ENCODE measurements around the gene GMDS. TPM values are rescaled to one million over a fixed set of nuclear protein-coding genes. Genes with fewer than 3 reads are reported as not detected.
A peak's percentile ranks its signal among the peaks of the same experiment; 100 is the strongest.

The GMDS gene
- total RNA-seq, 2 experiments from 2014 or later = 30.3 to 38.5 TPM

- H3K9me3 Mint-ChIP-seq (ENCODE audit: insufficient read depth) = no peaks in the 10 kb centered on the region
- peaks cover 66% of the 10 kb centered on the region for H3K27me3 Mint-ChIP-seq (ENCODE audit: low read depth)
- ChIA-PET CTCF (interaction anchor here (0.7 to 1.4 kb wide), 2 partner anchors 754 to 1034 kb away, joined by 3 to 4 read pairs; no protein-coding TSS in a partner anchor), POLR2A (interaction anchor here (0.6 kb wide), 1 partner anchor 434 kb away, joined by 3 read pairs; no protein-coding TSS in a partner anchor)
- no peak for DNase-seq
- no peak overlapping the region for H3K27ac Mint-ChIP-seq
- no peaks in the 10 kb centered on the region for H3K36me3 Mint-ChIP-seq (ENCODE audit: low read depth)
- H3K4me1 Mint-ChIP-seq (ENCODE audit: low read depth) = peaks cover 3% of the 10 kb centered on the region
- no peak overlapping the region for H3K4me3 Mint-ChIP-seq
- no peak for ATAC-seq
Observed at GRCh38 chr6:1600063-1600763, 645.2 kb downstream of the GMDS start.

DNA sequence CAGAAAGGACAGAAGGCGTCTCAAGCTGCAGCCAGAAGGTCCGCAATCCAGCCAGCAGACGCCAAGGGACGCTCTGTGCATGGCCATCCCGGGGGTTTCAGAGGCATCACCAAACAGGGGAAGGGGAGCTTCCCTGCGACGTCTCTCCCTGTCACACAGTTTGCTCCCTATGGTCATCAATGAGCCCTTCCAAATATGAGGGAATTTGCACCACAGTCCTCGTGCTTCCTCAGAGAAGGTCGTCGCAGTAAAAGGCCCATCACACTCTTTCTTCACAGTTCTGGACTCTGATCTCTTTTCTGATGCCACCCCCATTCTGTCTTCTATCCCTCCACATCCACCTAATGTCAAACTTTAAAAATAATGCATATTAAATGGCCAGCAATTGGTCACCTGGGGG, 645.9 kb downstream of the GMDS start:
- H3K4me1 Mint-ChIP-seq (ENCODE audit: low read depth) = peaks cover 3% of the 10 kb centered on the region
- no peaks in the 10 kb centered on the region for H3K9me3 Mint-ChIP-seq (ENCODE audit: insufficient read depth)
- POLR2A ChIA-PET = no interaction called here
- CTCF ChIA-PET = interaction anchor here (1.4 kb wide), 1 partner anchor 754 kb away, joined by 4 read pairs; no protein-coding TSS in a partner anchor
- DNase-seq (no peak), ATAC-seq (no peak)
- H3K27ac Mint-ChIP-seq = no peak overlapping the region
- H3K36me3 Mint-ChIP-seq (ENCODE audit: low read depth) = no peaks in the 10 kb centered on the region
- H3K27me3 Mint-ChIP-seq (ENCODE audit: low read depth) = peaks cover 68% of the 10 kb centered on the region
- H3K4me3 Mint-ChIP-seq = no peak overlapping the region

- POLR2A ChIA-PET = no interaction called here
- Mint-ChIP-seq H3K27me3 (ENCODE audit: low read depth) (peaks cover 68% of the 10 kb centered on the region), H3K27ac (no peak overlapping the region), H3K4me1 (ENCODE audit: low read depth) (peaks cover 3% of the 10 kb centered on the region), H3K4me3 (no peak overlapping the region), H3K9me3 (ENCODE audit: insufficient read depth) (no peaks in the 10 kb centered on the region), H3K36me3 (ENCODE audit: low read depth) (no peaks in the 10 kb centered on the region)
- ATAC-seq (no peak), DNase-seq (no peak)
- CTCF ChIA-PET = interaction anchor here (1.2 to 3.6 kb wide), 3 partner anchors 8 to 1035 kb away, joined by 4 to 18 read pairs (median 8); no protein-coding TSS in a partner anchor
Observed at GRCh38 chr6:1598886-1599285, 646.5 kb downstream of the GMDS start.

DNA sequence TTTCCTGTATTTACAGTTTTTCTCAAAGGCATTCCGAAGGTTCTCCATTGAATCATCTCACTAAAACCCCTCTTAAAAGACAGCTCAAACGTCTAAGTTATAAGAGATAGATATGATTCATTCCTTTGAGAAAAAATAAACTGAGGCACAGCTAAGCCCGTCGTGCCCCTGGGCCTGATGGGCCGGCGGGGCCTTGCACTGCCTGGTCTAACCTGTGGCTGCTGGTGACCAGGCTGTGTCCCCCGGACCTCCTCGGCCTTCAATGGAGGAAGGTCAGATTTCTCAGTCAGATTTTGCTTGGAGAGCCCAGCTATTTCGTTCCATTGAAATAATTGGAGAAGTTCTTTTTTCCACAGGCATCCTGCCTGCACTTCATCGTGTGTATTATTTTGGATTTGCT, 647.0 kb downstream of the GMDS start:
- DNase-seq (no peak), ATAC-seq (no peak)
- no peak overlapping the region for H3K4me3 Mint-ChIP-seq
- H3K4me1 Mint-ChIP-seq (ENCODE audit: low read depth) = peaks cover 3% of the 10 kb centered on the region
- peaks cover 66% of the 10 kb centered on the region for H3K27me3 Mint-ChIP-seq (ENCODE audit: low read depth)
- no peak overlapping the region for H3K27ac Mint-ChIP-seq
- ChIA-PET POLR2A (no interaction called here), CTCF (interaction anchor here (1.2 to 3.6 kb wide), 4 partner anchors 9 to 1036 kb away, joined by 3 to 18 read pairs (median 6); no protein-coding TSS in a partner anchor)
- no peaks in the 10 kb centered on the region for H3K9me3 Mint-ChIP-seq (ENCODE audit: insufficient read depth)
- H3K36me3 Mint-ChIP-seq (ENCODE audit: low read depth) = no peaks in the 10 kb centered on the region

DNA sequence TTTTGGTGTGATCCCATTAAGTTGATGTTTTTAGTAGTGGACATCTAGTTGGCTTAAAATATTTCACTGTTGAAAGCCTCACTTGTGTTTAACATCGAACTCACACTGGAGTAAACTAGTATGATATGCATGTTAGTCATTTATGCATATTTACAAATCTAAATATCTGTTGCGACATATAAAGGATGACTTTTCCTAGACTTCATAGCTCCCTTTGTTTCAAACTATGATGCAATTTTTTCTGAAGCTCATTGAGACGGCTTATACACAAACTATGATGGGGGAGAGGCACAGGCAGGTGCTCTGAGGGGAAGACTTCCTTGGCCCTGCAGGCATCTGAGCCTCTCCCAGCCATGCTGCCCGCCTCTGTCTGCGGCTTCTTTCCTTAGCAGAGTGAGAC, 647.5 kb downstream of the GMDS start:
- ATAC-seq (no peak), DNase-seq (no peak)
- H3K4me1 Mint-ChIP-seq (ENCODE audit: low read depth) = peaks cover 3% of the 10 kb centered on the region
- H3K27ac Mint-ChIP-seq = no peak overlapping the region
- ChIA-PET CTCF (interaction anchor here (1.2 to 3.6 kb wide), 4 partner anchors 9 to 1036 kb away, joined by 3 to 18 read pairs (median 6); no protein-coding TSS in a partner anchor), POLR2A (no interaction called here)
- H3K4me3 Mint-ChIP-seq = no peak overlapping the region
- no peaks in the 10 kb centered on the region for H3K36me3 Mint-ChIP-seq (ENCODE audit: low read depth)
- H3K9me3 Mint-ChIP-seq (ENCODE audit: insufficient read depth) = no peaks in the 10 kb centered on the region
- peaks cover 62% of the 10 kb centered on the region for H3K27me3 Mint-ChIP-seq (ENCODE audit: low read depth)

GRCh38 chr6:1597121-1597744, 648.2 kb downstream of the GMDS start:
- no peak for DNase-seq
- CTCF ChIA-PET = interaction anchor here (0.6 to 3.6 kb wide), 25 partner anchors 10 to 1165 kb away, joined by 3 to 25 read pairs (median 4); partner anchors contain the start of gene MYLK4
- Mint-ChIP-seq H3K9me3 (ENCODE audit: insufficient read depth) (no peaks in the 10 kb centered on the region), H3K27me3 (ENCODE audit: low read depth) (peaks cover 60% of the 10 kb centered on the region), H3K4me3 (no peak overlapping the region), H3K4me1 (ENCODE audit: low read depth) (peaks cover 3% of the 10 kb centered on the region), H3K36me3 (ENCODE audit: low read depth) (no peaks in the 10 kb centered on the region), H3K27ac (no peak overlapping the region)
- POLR2A ChIA-PET = no interaction called here
- ATAC-seq = no peak

- H3K27ac Mint-ChIP-seq = no peak overlapping the region
- H3K9me3 Mint-ChIP-seq (ENCODE audit: insufficient read depth) = no peaks in the 10 kb centered on the region
- H3K4me3 Mint-ChIP-seq = no peak overlapping the region
- CTCF ChIA-PET = interaction anchor here (0.6 to 3.6 kb wide), 31 partner anchors 10 to 1165 kb away, joined by 3 to 25 read pairs (median 3); partner anchors contain the start of gene MYLK4
- no peaks in the 10 kb centered on the region for H3K36me3 Mint-ChIP-seq (ENCODE audit: low read depth)
- H3K4me1 Mint-ChIP-seq (ENCODE audit: low read depth) = peaks cover 3% of the 10 kb centered on the region
- POLR2A ChIA-PET = no interaction called here
- ATAC-seq = peak; percentile 72
- DNase-seq = peak; percentile 70
- peaks cover 58% of the 10 kb centered on the region for H3K27me3 Mint-ChIP-seq (ENCODE audit: low read depth)
Observed at GRCh38 chr6:1596088-1596852, 649.1 kb downstream of the GMDS start.

- Mint-ChIP-seq H3K36me3 (ENCODE audit: low read depth) (no peaks in the 10 kb centered on the region), H3K27ac (no peak overlapping the region), H3K27me3 (ENCODE audit: low read depth) (peaks cover 50% of the 10 kb centered on the region), H3K9me3 (ENCODE audit: insufficient read depth) (no peaks in the 10 kb centered on the region), H3K4me1 (ENCODE audit: low read depth) (peaks cover 3% of the 10 kb centered on the region), H3K4me3 (no peak overlapping the region)
- ATAC-seq (no peak), DNase-seq (no peak)
- ChIA-PET POLR2A (no interaction called here), CTCF (interaction anchor here (0.7 to 3.6 kb wide), 22 partner anchors 12 to 1166 kb away, joined by 3 to 25 read pairs (median 4); partner anchors contain the start of gene MYLK4)
Observed at GRCh38 chr6:1595271-1596087, 649.9 kb downstream of the GMDS start.

DNA sequence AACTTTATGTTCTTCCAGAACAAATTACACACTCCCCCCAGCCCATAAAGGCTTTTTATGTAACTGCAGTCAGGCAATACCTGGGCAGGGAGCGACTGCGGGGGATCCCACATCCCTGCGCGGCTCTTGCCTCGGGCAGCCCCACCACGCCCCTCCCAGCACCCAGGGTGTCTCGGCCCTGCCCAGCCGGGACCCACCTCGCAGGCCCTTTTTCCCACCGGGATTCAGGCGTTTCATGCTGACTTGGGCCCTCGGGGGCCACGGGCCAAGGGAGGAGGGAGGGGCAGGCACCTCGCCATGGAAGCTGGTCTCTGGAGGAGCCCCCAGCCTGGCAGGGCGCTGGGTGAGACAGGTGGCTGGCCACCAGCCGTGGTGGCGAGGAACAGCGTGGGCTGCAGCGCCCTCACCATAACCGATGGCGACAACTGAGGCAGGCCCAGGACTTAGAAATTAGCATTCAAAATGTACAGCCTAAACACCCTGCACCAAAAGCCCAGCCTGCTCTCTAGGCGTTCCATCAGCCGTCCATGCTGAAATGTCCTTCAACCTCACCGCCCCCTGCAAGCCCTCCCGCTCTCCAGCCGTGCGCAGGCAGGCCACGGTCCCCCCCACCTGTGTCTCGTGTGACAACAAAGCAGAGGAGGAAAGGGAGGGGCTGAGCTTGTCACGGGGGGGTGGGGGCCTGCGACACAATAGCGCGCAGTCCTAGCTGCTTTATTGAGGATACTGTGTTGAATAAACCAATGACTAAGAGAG, 650.8 kb downstream of the GMDS start:
- ChIA-PET CTCF (interaction anchor here (0.5 to 2.8 kb wide), 6 partner anchors 33 to 1156 kb away, joined by 3 to 25 read pairs (median 6); partner anchors contain the start of gene MYLK4), POLR2A (no interaction called here)
- no peak overlapping the region for H3K27ac Mint-ChIP-seq
- DNase-seq (no peak), ATAC-seq (no peak)
- H3K36me3 Mint-ChIP-seq (ENCODE audit: low read depth) = no peaks in the 10 kb centered on the region
- H3K4me1 Mint-ChIP-seq (ENCODE audit: low read depth) = peaks cover 3% of the 10 kb centered on the region
- H3K27me3 Mint-ChIP-seq (ENCODE audit: low read depth) = peaks cover 41% of the 10 kb centered on the region
- no peak overlapping the region for H3K4me3 Mint-ChIP-seq
- no peaks in the 10 kb centered on the region for H3K9me3 Mint-ChIP-seq (ENCODE audit: insufficient read depth)

- no peak overlapping the region for H3K27ac Mint-ChIP-seq
- ChIA-PET CTCF (interaction anchor here (1.3 kb wide), 1 partner anchor 32 kb away, joined by 3 read pairs; no protein-coding TSS in a partner anchor), POLR2A (no interaction called here)
- DNase-seq (no peak), ATAC-seq (no peak)
- peaks cover 39% of the 10 kb centered on the region for H3K27me3 Mint-ChIP-seq (ENCODE audit: low read depth)
- no peaks in the 10 kb centered on the region for H3K36me3 Mint-ChIP-seq (ENCODE audit: low read depth)
- H3K4me1 Mint-ChIP-seq (ENCODE audit: low read depth) = peaks cover 3% of the 10 kb centered on the region
- no peaks in the 10 kb centered on the region for H3K9me3 Mint-ChIP-seq (ENCODE audit: insufficient read depth)
- no peak overlapping the region for H3K4me3 Mint-ChIP-seq
Observed at GRCh38 chr6:1593958-1594314, 651.5 kb downstream of the GMDS start.

All from activated CD8-positive, alpha-beta T cell treated with anti-CD3 and anti-CD28 coated beads, Interleukin-2, amount 10 ng/mL, durations not matched to agents 7 days and 5 days (primary cell).